Upper lobe of right lung (tissue), 1 donor: ENCODE data around the gene TAS2R13. TPM values are rescaled to one million over a fixed set of nuclear protein-coding genes. Genes with fewer than 3 reads are reported as not detected.

ENCODE experiments used
- ATAC-seq: fragments of 200-7000 bp; cut with Tn5 transposase; one replicate; pipeline ENCODE4 v1.9.1; 2020; ENCODE audit warnings: mild to moderate bottlenecking, moderate library complexity
- DNase-seq: peaks from one replicate; pipeline ENCODE4 v3.0.0-alpha.2; 2020
- H3K27ac ChIP-seq: fragments of 200-600 bp; one replicate; pipeline ENCODE4 v1.8.0; 2022
- H3K27me3 ChIP-seq: fragments of 200-600 bp; one replicate; pipeline ENCODE4 v1.8.0; 2022; ENCODE audit warnings: mild to moderate bottlenecking
- H3K36me3 ChIP-seq: fragments of 200-600 bp; one replicate; pipeline ENCODE4 v1.8.0; 2022
- H3K4me1 ChIP-seq: fragments of 200-600 bp; one replicate; pipeline ENCODE4 v1.8.0; 2022
- H3K4me3 ChIP-seq: fragments of 200-600 bp; one replicate; pipeline ENCODE4 v1.8.0; 2022; ENCODE audit warnings: mild to moderate bottlenecking
- H3K9me3 ChIP-seq: fragments of 200-600 bp; one replicate; pipeline ENCODE4 v1.8.0; 2022
- intact Hi-C: fragments of 100-400 bp; cut with DNase I; formaldehyde crosslinking; loops from one replicate; pipeline ENCODE4 v1.11.0; 2022
- total RNA-seq: library from RNA; stranded (reverse); fragmentation: NEBNext Ultra II Directional; extraction: Animal tissue kit (Norgen Biotek cat#: 25700); gene quantifications from one replicate; pipeline ENCODE4 v1.2.1, GENCODE V29; 2021
- TF ChIP-seq, protein P1 (sequence below): fragments of 200-600 bp; IDR thresholded peaks from one replicate; pipeline ENCODE4 v1.8.0; 2022; ENCODE audit warnings: antibody characterized with exemption
- donor health status: DM: no; HTN: yes; CAD: no; lungs with severe emphysema.

Gene TAS2R13
- total RNA-seq, 1 donor from 2014 or later: 1.3 TPM

DNA sequence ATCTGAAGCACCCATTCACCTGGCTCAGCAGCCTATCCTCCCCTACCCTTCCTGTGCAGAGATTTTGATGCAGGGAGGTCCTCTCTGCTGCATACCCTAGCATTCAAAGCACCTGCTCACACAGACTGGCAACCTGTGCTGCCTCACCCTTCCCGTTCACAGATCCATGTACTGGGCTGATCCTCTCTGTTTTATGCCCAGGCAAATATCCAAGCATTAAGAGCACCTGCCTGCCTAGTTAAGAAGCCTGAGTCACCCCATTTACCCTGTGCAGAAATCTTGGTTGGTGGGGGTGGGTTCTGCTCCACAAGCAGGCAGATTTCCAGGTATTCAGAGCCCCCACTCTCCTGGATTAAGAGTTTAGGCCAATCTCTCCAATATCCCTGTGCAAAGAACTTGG is 8.4 kb downstream of the TAS2R13 start:
- DNase-seq: no peak
- Histone ChIP-seq H3K4me1 (no peaks in the 10 kb centered on the region), H3K4me3 (no peak overlapping the region), H3K36me3 (no peaks in the 10 kb centered on the region), H3K9me3 (peaks cover 22% of the 10 kb centered on the region), H3K27me3 (no peaks in the 10 kb centered on the region), H3K27ac (no peak overlapping the region)
- no peak for ATAC-seq
- intact Hi-C loops: no loop called here
- TF ChIP-seq, protein P1, sequence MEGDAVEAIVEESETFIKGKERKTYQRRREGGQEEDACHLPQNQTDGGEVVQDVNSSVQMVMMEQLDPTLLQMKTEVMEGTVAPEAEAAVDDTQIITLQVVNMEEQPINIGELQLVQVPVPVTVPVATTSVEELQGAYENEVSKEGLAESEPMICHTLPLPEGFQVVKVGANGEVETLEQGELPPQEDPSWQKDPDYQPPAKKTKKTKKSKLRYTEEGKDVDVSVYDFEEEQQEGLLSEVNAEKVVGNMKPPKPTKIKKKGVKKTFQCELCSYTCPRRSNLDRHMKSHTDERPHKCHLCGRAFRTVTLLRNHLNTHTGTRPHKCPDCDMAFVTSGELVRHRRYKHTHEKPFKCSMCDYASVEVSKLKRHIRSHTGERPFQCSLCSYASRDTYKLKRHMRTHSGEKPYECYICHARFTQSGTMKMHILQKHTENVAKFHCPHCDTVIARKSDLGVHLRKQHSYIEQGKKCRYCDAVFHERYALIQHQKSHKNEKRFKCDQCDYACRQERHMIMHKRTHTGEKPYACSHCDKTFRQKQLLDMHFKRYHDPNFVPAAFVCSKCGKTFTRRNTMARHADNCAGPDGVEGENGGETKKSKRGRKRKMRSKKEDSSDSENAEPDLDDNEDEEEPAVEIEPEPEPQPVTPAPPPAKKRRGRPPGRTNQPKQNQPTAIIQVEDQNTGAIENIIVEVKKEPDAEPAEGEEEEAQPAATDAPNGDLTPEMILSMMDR: no peak

DNA sequence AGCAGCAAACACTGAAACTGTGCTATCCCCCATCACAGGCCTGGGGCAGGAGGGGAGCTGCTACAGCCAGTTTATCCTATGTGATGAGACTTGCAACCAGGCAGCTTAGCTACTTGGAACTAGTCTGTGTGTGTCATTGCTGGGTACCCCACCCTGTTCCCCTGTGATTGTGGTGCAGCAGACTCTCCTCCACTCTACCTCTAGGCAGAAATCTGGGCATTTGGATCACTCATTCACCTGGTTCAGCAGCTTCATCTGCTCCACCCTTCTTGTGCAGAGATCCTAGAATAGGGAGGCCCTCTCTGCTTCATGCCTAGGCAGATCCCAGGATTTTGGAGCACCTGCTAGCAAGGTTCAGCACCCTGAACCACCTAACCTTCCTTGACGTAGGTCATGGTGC is 8.8 kb downstream of the TAS2R13 start:
- no peak overlapping the region for H3K27ac ChIP-seq
- H3K9me3 ChIP-seq: peaks cover 21% of the 10 kb centered on the region
- H3K27me3 ChIP-seq: no peaks in the 10 kb centered on the region
- no peak overlapping the region for H3K4me3 ChIP-seq
- DNase-seq (no peak), ATAC-seq (no peak)
- TF ChIP-seq, protein P1: no peak
- no peaks in the 10 kb centered on the region for H3K4me1 ChIP-seq
- intact Hi-C loops: no loop called here
- no peaks in the 10 kb centered on the region for H3K36me3 ChIP-seq

DNA sequence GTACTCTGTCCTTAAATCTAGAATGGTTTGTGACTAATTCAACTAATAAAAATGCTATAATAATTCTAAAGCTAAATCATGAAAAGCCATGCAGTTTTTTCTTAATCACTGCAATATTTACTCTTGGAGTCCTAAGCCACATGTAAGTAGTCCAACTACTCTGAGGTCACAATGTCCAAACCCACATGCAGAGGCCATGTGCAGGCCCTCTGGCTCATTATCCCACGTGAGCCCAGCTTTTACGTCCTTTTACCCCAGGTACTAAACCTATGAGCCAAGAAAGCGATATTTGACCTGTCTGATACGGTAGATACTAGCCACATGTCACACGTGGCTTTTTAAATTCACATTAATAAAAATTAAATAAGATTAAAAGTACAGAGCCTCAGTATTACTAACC is 12.5 kb downstream of the TAS2R13 start:
- no peaks in the 10 kb centered on the region for H3K4me1 ChIP-seq
- no peaks in the 10 kb centered on the region for H3K36me3 ChIP-seq
- H3K27ac ChIP-seq: no peak overlapping the region
- intact Hi-C loops: no loop called here
- H3K9me3 ChIP-seq: no peaks in the 10 kb centered on the region
- no peaks in the 10 kb centered on the region for H3K27me3 ChIP-seq
- ATAC-seq: no peak
- H3K4me3 ChIP-seq: no peak overlapping the region
- no peak for DNase-seq
- TF ChIP-seq, protein P1: no peak

GRCh38 chr12:10891937-10892336 is 17.4 kb downstream of the TAS2R13 start:
- H3K36me3 ChIP-seq: no peaks in the 10 kb centered on the region
- TF ChIP-seq, protein P1: no peak
- no peak overlapping the region for H3K4me3 ChIP-seq
- H3K9me3 ChIP-seq: no peaks in the 10 kb centered on the region
- H3K27me3 ChIP-seq: no peaks in the 10 kb centered on the region
- intact Hi-C loops: no loop called here
- ATAC-seq (no peak), DNase-seq (no peak)
- H3K27ac ChIP-seq: no peak overlapping the region
- H3K4me1 ChIP-seq: no peaks in the 10 kb centered on the region

- H3K36me3 ChIP-seq: no peaks in the 10 kb centered on the region
- ATAC-seq (no peak), DNase-seq (no peak)
- TF ChIP-seq, protein P1: no peak
- H3K4me1 ChIP-seq: no peaks in the 10 kb centered on the region
- intact Hi-C loops: no loop called here
- no peaks in the 10 kb centered on the region for H3K9me3 ChIP-seq
- H3K27me3 ChIP-seq: no peaks in the 10 kb centered on the region
- no peak overlapping the region for H3K4me3 ChIP-seq
- no peak overlapping the region for H3K27ac ChIP-seq
Measured at GRCh38 chr12:10889226-10889625, 20.1 kb downstream of the TAS2R13 start.

GRCh38 chr12:10884086-10884725 is 25.2 kb downstream of the TAS2R13 start, which contains the start of gene PRH1:
PRH1 (minus strand) TSS chr12:10884255; CDS start chr12:10884217, 38 bp downstream.
- TF ChIP-seq, protein P1: no peak
- ATAC-seq: no peak
- Histone ChIP-seq H3K27me3 (no peaks in the 10 kb centered on the region), H3K4me1 (no peaks in the 10 kb centered on the region), H3K27ac (no peak within 1 kb of the TSS), H3K9me3 (no peaks in the 10 kb centered on the region), H3K36me3 (no peaks in the 10 kb centered on the region), H3K4me3 (no peak within 1 kb of the TSS)
- DNase-seq: no peak
- intact Hi-C loops: no loop called here
